H1 (cell line): ENCODE measurements around the gene DOCK8. TPM values are rescaled to one million over a fixed set of nuclear protein-coding genes. Genes with fewer than 3 reads are reported as not detected.

Experiments used
- CTCF ChIA-PET: fragments of 300-600 bp; sonication (Branson Sonifier 250); formaldehyde crosslinking; loops from one replicate; lab custom pipeline; 2021; ENCODE audit not compliant: partially characterized antibody; lab: Charles Lee
- POLR2A ChIA-PET: fragments of 300-600 bp; sonication (Branson Sonifier 250); formaldehyde crosslinking; loops from one replicate; lab custom pipeline; 2021; ENCODE audit warnings: inconsistent platforms; ENCODE audit not compliant: partially characterized antibody; lab: Charles Lee
- DNase-seq, 2 experiments: peaks; one replicate each; pipeline versions ENCODE4 v3.0.0 to v3.0.0-alpha.2; 2010 to 2022; ENCODE audit warnings: low spot score in 2 of 2, low read depth in 1 of 2, mixed read lengths in 1 of 2
- FAIRE-seq: peaks from 2 replicates; lab custom pipeline; 2011; peaks lifted over from hg19 to GRCh38; lab: Jason Lieb, UNC
- H2AFZ ChIP-seq: 2 replicates; pipeline ENCODE4 v1.8.1; 2012; ENCODE audit warnings: low read length, inconsistent platforms
- H2AK5ac ChIP-seq: 2 replicates; pipeline ENCODE4 v1.6.1; 2013; ENCODE audit warnings: low read depth, low read length
- H2BK120ac ChIP-seq: replicated peaks from 2 replicates; pipeline ENCODE3; 2013; ENCODE audit warnings: low read depth, low read length, inconsistent platforms
- H2BK12ac ChIP-seq: 2 replicates; pipeline ENCODE4 v1.6.1; 2013; ENCODE audit warnings: low read depth, low read length
- H2BK15ac ChIP-seq: 2 replicates; pipeline ENCODE4 v1.6.1; 2013; ENCODE audit warnings: low read length
- H2BK20ac ChIP-seq: 2 replicates; pipeline ENCODE4 v1.6.1; 2013; ENCODE audit warnings: low read length
- H2BK5ac ChIP-seq: 2 replicates; pipeline ENCODE4 v1.6.1; 2013; ENCODE audit warnings: low read depth, low read length
- H3K14ac ChIP-seq: 2 replicates; pipeline ENCODE4 v1.6.1; 2013; ENCODE audit warnings: inconsistent platforms; ENCODE audit not compliant: insufficient read length
- H3K18ac ChIP-seq: 2 replicates; pipeline ENCODE4 v1.6.1; 2013; ENCODE audit warnings: low read length; ENCODE audit errors: extremely low read depth
- H3K23ac ChIP-seq: 2 replicates; pipeline ENCODE4 v1.6.1; 2013; ENCODE audit warnings: inconsistent platforms; ENCODE audit not compliant: insufficient read length
- H3K23me2 ChIP-seq: 2 replicates; pipeline ENCODE4 v1.6.1; 2013; ENCODE audit warnings: low read depth, low read length
- H3K27ac ChIP-seq: 2 replicates; pipeline ENCODE4 v1.6.1; 2011; ENCODE audit warnings: low read depth, low read length, inconsistent platforms
- H3K27me3 ChIP-seq, 4 experiments: replicated peaks in 1 of 4; 1 replicate in 1 of 4; 2 replicates in 3 of 4; pipeline versions ENCODE4 v1.6.1 to v1.8.1; 2011 to 2013; ENCODE audit warnings: low read length in 3 of 4, mild to moderate bottlenecking in 3 of 4, inconsistent platforms in 2 of 4, mixed read lengths in 2 of 4, moderate library complexity in 1 of 4; ENCODE audit not compliant: control insufficient read depth in 3 of 4, insufficient read depth in 3 of 4; ENCODE audit errors: extremely low read depth in 1 of 4
- H3K36me3 ChIP-seq, 4 experiments: 2 replicates each; pipeline versions ENCODE4 v1.6.1 to v1.8.1; 2011 to 2013; ENCODE audit warnings: mild to moderate bottlenecking in 4 of 4, low read length in 3 of 4, moderate library complexity in 2 of 4, control low read depth in 1 of 4, inconsistent platforms in 1 of 4; ENCODE audit not compliant: insufficient read depth in 4 of 4, control insufficient read depth in 2 of 4
- H3K4ac ChIP-seq: replicated peaks from 2 replicates; pipeline ENCODE3; 2013; ENCODE audit warnings: low read length, low read depth, mixed read lengths, inconsistent platforms; ENCODE audit not compliant: insufficient read length
- H3K4me1 ChIP-seq, 4 experiments: replicated peaks in 1 of 4; 1 replicate in 1 of 4; 2 replicates in 3 of 4; pipeline versions ENCODE4 v1.6.1 to v1.8.1; 2011 to 2013; ENCODE audit warnings: low read length in 3 of 4, inconsistent platforms in 2 of 4, mixed read lengths in 1 of 4; ENCODE audit not compliant: insufficient read depth in 4 of 4, control insufficient read depth in 3 of 4
- H3K4me2 ChIP-seq, 2 experiments: 2 replicates each; pipeline versions ENCODE4 v1.6.1 to v1.8.1; 2011 to 2013; ENCODE audit warnings: low read depth in 2 of 2, low read length in 2 of 2, control low read depth in 1 of 2, inconsistent platforms in 1 of 2, mild to moderate bottlenecking in 1 of 2; ENCODE audit not compliant: insufficient read depth in 1 of 2
- H3K4me3 ChIP-seq, 4 experiments: fragments of 200-600, 300-600 bp in 1 of 4; sonication (generic), shearing (Covaris generic), sonication (Bioruptor Twin) in 1 of 4; 2 replicates each; pipeline versions ENCODE4 v1.5.1 to v1.8.1; 2011 to 2016; ENCODE audit warnings: low read length in 4 of 4, low read depth in 3 of 4, control low read depth in 2 of 4, inconsistent platforms in 2 of 4, mild to moderate bottlenecking in 2 of 4, mixed read lengths in 1 of 4, moderate library complexity in 1 of 4; ENCODE audit not compliant: insufficient read depth in 2 of 4; ENCODE audit errors: extremely low read depth in 1 of 4
- H3K56ac ChIP-seq: replicated peaks from 2 replicates; pipeline ENCODE3; 2013; ENCODE audit warnings: low read depth, mild to moderate bottlenecking, mixed read lengths, low read length, inconsistent platforms; ENCODE audit not compliant: insufficient read length
- H3K79me1 ChIP-seq: 2 replicates; pipeline ENCODE4 v1.6.1; 2013; ENCODE audit warnings: low read depth, low read length, control low read depth
- H3K79me2 ChIP-seq, 2 experiments: 2 replicates each; pipeline versions ENCODE4 v1.6.1 to v1.8.1; 2012 to 2013; ENCODE audit warnings: low read length in 2 of 2, mild to moderate bottlenecking in 2 of 2, inconsistent platforms in 1 of 2; ENCODE audit not compliant: insufficient read depth in 2 of 2, control insufficient read depth in 1 of 2
- H3K9ac ChIP-seq, 4 experiments: replicated peaks in 1 of 4; 1 replicate in 1 of 4; 2 replicates in 3 of 4; pipeline versions ENCODE4 v1.6.1 to v1.8.1; 2011 to 2013; ENCODE audit warnings: low read depth in 3 of 4, low read length in 3 of 4, control low read depth in 2 of 4, mild to moderate bottlenecking in 2 of 4, moderate library complexity in 2 of 4, inconsistent platforms in 1 of 4; ENCODE audit errors: extremely low read depth in 1 of 4
- H3K9me3 ChIP-seq, 2 experiments: 2 replicates each; pipeline versions ENCODE4 v1.6.1 to v1.8.1; 2012 to 2013; ENCODE audit warnings: mild to moderate bottlenecking in 2 of 2, moderate library complexity in 2 of 2, control low read depth in 1 of 2, inconsistent platforms in 1 of 2, low read depth in 1 of 2, low read length in 1 of 2, mixed read lengths in 1 of 2; ENCODE audit not compliant: insufficient read depth in 2 of 2
- H4K20me1 ChIP-seq, 2 experiments: replicated peaks in 1 of 2; 2 replicates each; pipeline versions ENCODE3 to v1.8.1; 2011 to 2013; ENCODE audit warnings: inconsistent platforms in 2 of 2, low read length in 2 of 2, mild to moderate bottlenecking in 1 of 2; ENCODE audit not compliant: insufficient read depth in 2 of 2, control insufficient read depth in 1 of 2
- H4K5ac ChIP-seq: 2 replicates; pipeline ENCODE4 v1.6.1; 2013; ENCODE audit warnings: low read length, low read depth, mixed read lengths, inconsistent platforms; ENCODE audit not compliant: insufficient read length
- H4K8ac ChIP-seq: 2 replicates; pipeline ENCODE4 v1.8.0; 2013; ENCODE audit warnings: mild to moderate bottlenecking, moderate library complexity, low read length, inconsistent platforms; ENCODE audit not compliant: insufficient read depth; ENCODE audit errors: extremely low read depth
- H4K91ac ChIP-seq: replicated peaks from 2 replicates; pipeline ENCODE3; 2013; ENCODE audit warnings: low read length, mixed read lengths, inconsistent platforms; ENCODE audit not compliant: insufficient read length
- CBX5 ChIP-seq: fragments of 300-800, 300-1000 bp; sonication (generic); IDR thresholded peaks from 2 replicates; pipeline ENCODE4 v1.7.1; 2016; ENCODE audit warnings: antibody characterized with exemption, low read length, low read depth
- CEBPB ChIP-seq: IDR thresholded peaks from 2 replicates; pipeline ENCODE4 v1.6.1; 2012; ENCODE audit warnings: low read depth, low read length
- CREB1 ChIP-seq: IDR thresholded peaks from 2 replicates; pipeline ENCODE4 v1.6.1; 2012; ENCODE audit warnings: inconsistent platforms
- FOSL1 ChIP-seq: IDR thresholded peaks from 2 replicates; pipeline ENCODE4 v1.6.1; 2011; ENCODE audit warnings: mild to moderate bottlenecking, low read depth, low read length, moderate library complexity; ENCODE audit not compliant: insufficient read depth
- HDAC2 ChIP-seq, 2 experiments: fragments of 300-600 bp in 1 of 2; sonication (generic) in 1 of 2; IDR thresholded peaks; 2 replicates each; pipeline ENCODE4 v1.6.1; 2011 to 2012; ENCODE audit warnings: low read depth in 2 of 2, low read length in 2 of 2, mild to moderate bottlenecking in 2 of 2, moderate library complexity in 2 of 2, borderline replicate concordance in 1 of 2, inconsistent platforms in 1 of 2
- HDAC6 ChIP-seq: IDR thresholded peaks from one replicate; pipeline ENCODE4 v1.7.1; 2012; ENCODE audit warnings: low read depth, mild to moderate bottlenecking, inconsistent platforms, low read length, moderate library complexity
- JUND ChIP-seq: IDR thresholded peaks from 2 replicates; pipeline ENCODE4 v1.6.1; 2011; ENCODE audit warnings: mild to moderate bottlenecking, improper control_type of control experiment, low read length
- NANOG ChIP-seq: IDR thresholded peaks from 2 replicates; pipeline ENCODE4 v1.6.1; 2011; ENCODE audit warnings: low read length, low read depth, mild to moderate bottlenecking, inconsistent platforms; ENCODE audit not compliant: insufficient read depth, poor library complexity, severe bottlenecking
- POLR2AphosphoS5 ChIP-seq: IDR thresholded peaks from 2 replicates; pipeline ENCODE4 v1.6.1; 2011; ENCODE audit warnings: low read depth, low read length
- RAD21 ChIP-seq, 2 experiments: IDR thresholded peaks in 1 of 2; conservative IDR thresholded peaks in 1 of 2; 2 replicates each; pipeline ENCODE4 v1.6.1; 2011; ENCODE audit warnings: low read depth in 2 of 2, low read length in 2 of 2, improper control_type of control experiment in 1 of 2, inconsistent platforms in 1 of 2, mild to moderate bottlenecking in 1 of 2, moderate library complexity in 1 of 2
- RFX5 ChIP-seq: IDR thresholded peaks from 2 replicates; pipeline ENCODE4 v1.6.1; 2011; ENCODE audit warnings: low read depth, low read length, improper control_type of control experiment, borderline replicate concordance
- SP1 ChIP-seq: IDR thresholded peaks from 2 replicates; pipeline ENCODE4 v1.6.1; 2011; ENCODE audit warnings: low read depth, low read length
- WGBS, 2 experiments: shearing (Covaris generic) in 1 of 2; methylation state at CpG; one replicate each; pipeline versions ENCODE4 v1.1.6 to v1.1.7; 2013 to 2015; ENCODE audit warnings: low lambda C conversion rate in 2 of 2, mixed read lengths in 2 of 2, inconsistent platforms in 1 of 2, low coverage in 1 of 2, missing lambda C conversion rate in 1 of 2; ENCODE audit not compliant: insufficient replicate concordance in 2 of 2, insufficient coverage in 1 of 2, insufficient read length in 1 of 2; ENCODE audit errors: extremely low coverage in 1 of 2, missing lambda C conversion rate in 1 of 2; 5-methylcytosine and 5-hydroxymethylcytosine counted together
- polyA plus RNA-seq, 7 experiments: library from polyadenylated mRNA; depleted of rRNA in 3 of 7; stranded (reverse) in 5 of 7; unstranded in 2 of 7; fragments of >200 nt in 5 of 7; fragments of 200-250 nt in 2 of 7; gene quantifications; 1 replicate in 5 of 7; 2 replicates in 1 of 7; 4 replicates in 1 of 7; pipeline versions ENCODE4 v1.2.1 to v1.2.3, GENCODE V29; 2011 to 2013; ENCODE audit warnings: missing spikeins in 2 of 7, mixed read lengths in 2 of 7
- total RNA-seq: library from RNA; stranded (reverse); fragmentation: NEBNext Ultra II Directional; extraction: Animal tissue kit (Norgen Biotek cat#: 25700); gene quantifications from 2 replicates; pipeline ENCODE4 v1.2.1, GENCODE V29; 2021
- TF ChIP-seq, protein P1 (sequence below): IDR thresholded peaks from 2 replicates; pipeline ENCODE4 v1.6.1; 2012; ENCODE audit warnings: inconsistent platforms

Gene DOCK8
- total and polyA plus RNA-seq, 2 of the 8 experiments (the other 6 are each of a cell fraction or from before 2014, with no cell fraction given), result 0.57 to 2.0 TPM

- no peak overlapping the region for H2BK12ac ChIP-seq
- no peak overlapping the region for H2BK120ac ChIP-seq
- H4K91ac ChIP-seq, result no peak overlapping the region
- no peak overlapping the region for H3K4ac ChIP-seq
- no peaks in the 10 kb centered on the region for H3K79me1 ChIP-seq
- H3K9me3 ChIP-seq, result no peaks in the 10 kb centered on the region
- no peak for DNase-seq
- no peak overlapping the region for H3K4me2 ChIP-seq
- no peaks in the 10 kb centered on the region for H4K20me1 ChIP-seq
- no peak for FAIRE-seq
- WGBS, 2 experiments, result 91% methylated on average over 8 of the region's 8 CpGs; no CpG with 5 or more reads in 1 of the 2 experiments
- no peak overlapping the region for H3K9ac ChIP-seq
- no peak overlapping the region for H4K5ac ChIP-seq
- CTCF ChIA-PET, result no interaction called here
- no peak overlapping the region for H2BK20ac ChIP-seq
- no peak overlapping the region for H2BK15ac ChIP-seq
- H3K4me3 ChIP-seq, result no peak overlapping the region
- H3K27ac ChIP-seq, result no peak overlapping the region
- POLR2A ChIA-PET, result no interaction called here
- H3K18ac ChIP-seq, result no peak overlapping the region
- no peak overlapping the region for H3K23ac ChIP-seq
- H3K23me2 ChIP-seq, result no peaks in the 10 kb centered on the region
- H4K8ac ChIP-seq, result no peak overlapping the region
- H3K36me3 ChIP-seq, result no peaks in the 10 kb centered on the region
- no peaks in the 10 kb centered on the region for H3K27me3 ChIP-seq
- no peak overlapping the region for H2AK5ac ChIP-seq
- no peak overlapping the region for H3K14ac ChIP-seq
- H3K79me2 ChIP-seq, result no peaks in the 10 kb centered on the region
- H3K56ac ChIP-seq, result no peak overlapping the region
- H2BK5ac ChIP-seq, result no peak overlapping the region; the same call in 1 of the 2 replicates
- H2AFZ ChIP-seq, result no peak overlapping the region
- H3K4me1 ChIP-seq, result no peaks in the 10 kb centered on the region
- no peak for TF ChIP-seq NANOG
- no peak for TF ChIP-seq RFX5
- TF ChIP-seq CBX5, result no peak
- TF ChIP-seq CREB1, result no peak
- TF ChIP-seq, protein P1, sequence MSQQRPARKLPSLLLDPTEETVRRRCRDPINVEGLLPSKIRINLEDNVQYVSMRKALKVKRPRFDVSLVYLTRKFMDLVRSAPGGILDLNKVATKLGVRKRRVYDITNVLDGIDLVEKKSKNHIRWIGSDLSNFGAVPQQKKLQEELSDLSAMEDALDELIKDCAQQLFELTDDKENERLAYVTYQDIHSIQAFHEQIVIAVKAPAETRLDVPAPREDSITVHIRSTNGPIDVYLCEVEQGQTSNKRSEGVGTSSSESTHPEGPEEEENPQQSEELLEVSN, result no peak
- no peak for TF ChIP-seq HDAC2 (IDR thresholded peaks at IDR 0.05; ENCODE audit: borderline replicate concordance in 1 of 2, low read depth in 2 of 2, low read length in 2 of 2)
- TF ChIP-seq RAD21 (IDR thresholded peaks at IDR 0.05 in 1 of 2, conservative IDR thresholded peaks at IDR 0.05 in 1 of 2; ENCODE audit: low read depth in 2 of 2, low read length in 2 of 2), result no peak
- no peak for TF ChIP-seq HDAC6
- no peak for TF ChIP-seq CEBPB
- TF ChIP-seq FOSL1, result no peak
- no peak for TF ChIP-seq SP1
- no peak for TF ChIP-seq POLR2AphosphoS5
- no peak for TF ChIP-seq JUND
Measured at GRCh38 chr9:278651-279050, 64.0 kb downstream of the DOCK8 start.
